ENCODE results near the gene KRTAP17-1.
"Not testable (repeated sequence)": the region's sequence is repeated elsewhere in the genome, so short reads cannot be mapped to it uniquely, and the experiment has no call there.

The KRTAP17-1 gene

GRCh38 chr17:41301916-41302901 is 13.3 kb downstream of the KRTAP17-1 start, which contains the start of gene KRTAP29-1:
KRTAP29-1 (minus strand) TSS chr17:41302851; CDS start chr17:41302851, 0 bp downstream.
- no peak for DNase-seq

- DNase-seq: no peak
Measured at GRCh38 chr17:41301204-41301790, 14.2 kb downstream of the KRTAP17-1 start.

- no peak for DNase-seq
Measured at GRCh38 chr17:41298458-41299135, 16.9 kb downstream of the KRTAP17-1 start.

GRCh38 chr17:41296846-41297245 is 18.7 kb downstream of the KRTAP17-1 start:
- no peak for DNase-seq

GRCh38 chr17:41294016-41294415 is 21.5 kb downstream of the KRTAP17-1 start:
- no peak for DNase-seq

- DNase-seq: no peak
Measured at GRCh38 chr17:41287050-41287449, 28.5 kb downstream of the KRTAP17-1 start.

GRCh38 chr17:41284546-41284945 is 31.0 kb downstream of the KRTAP17-1 start:
- peak; percentile 27 for DNase-seq

- peak; percentile 89 for DNase-seq
Measured at GRCh38 chr17:41284043-41284442, 31.5 kb downstream of the KRTAP17-1 start.

- peak; percentile 34 for DNase-seq
Measured at GRCh38 chr17:41278176-41278955, 37.1 kb downstream of the KRTAP17-1 start.

GRCh38 chr17:41275648-41276190 is 39.8 kb downstream of the KRTAP17-1 start, which contains the start of gene KRTAP9-7:
KRTAP9-7 (plus strand) TSS chr17:41275698; CDS start chr17:41275698, 0 bp downstream.
- not testable (repeated sequence) for DNase-seq

- no peak for DNase-seq
Measured at GRCh38 chr17:41271858-41272257, 43.7 kb downstream of the KRTAP17-1 start.

- DNase-seq: not testable (repeated sequence)
Measured at GRCh38 chr17:41271323-41271722, 44.2 kb downstream of the KRTAP17-1 start.

- no peak for DNase-seq
Measured at GRCh38 chr17:41267711-41268110, 47.8 kb downstream of the KRTAP17-1 start.

- no peak for DNase-seq
Measured at GRCh38 chr17:41265078-41265477, 50.4 kb downstream of the KRTAP17-1 start, which contains the start of gene KRTAP9-6. KRTAP9-6 (plus strand) TSS chr17:41265378; CDS start chr17:41265378, 0 bp downstream.
